Measurements from ENCODE around the gene HPS6. TPM values are rescaled to one million over a fixed set of nuclear protein-coding genes. Genes with fewer than 3 reads are reported as not detected.

HPS6 gene
- total RNA-seq, 1 donor from 2014 or later: 52.6 TPM

DNA sequence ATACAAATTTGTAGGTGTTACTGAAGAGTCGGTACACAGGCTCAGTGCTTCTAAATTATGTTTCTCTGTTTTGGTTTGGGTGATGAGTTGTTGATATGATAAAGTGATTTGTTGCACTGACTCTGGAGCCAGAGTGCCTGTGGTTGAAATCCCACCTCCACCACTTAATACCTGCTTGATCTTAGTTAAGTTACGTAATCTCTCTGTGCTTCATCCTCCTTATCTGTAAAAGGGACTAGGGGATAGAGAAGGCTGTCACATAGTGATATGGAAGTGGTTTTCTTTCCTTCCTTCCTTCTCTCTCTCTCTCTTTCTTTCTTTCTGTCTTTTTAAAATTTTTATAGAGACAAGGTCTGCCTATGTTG, 664 bp upstream of the HPS6 start:
- TF ChIP-seq, protein P1, sequence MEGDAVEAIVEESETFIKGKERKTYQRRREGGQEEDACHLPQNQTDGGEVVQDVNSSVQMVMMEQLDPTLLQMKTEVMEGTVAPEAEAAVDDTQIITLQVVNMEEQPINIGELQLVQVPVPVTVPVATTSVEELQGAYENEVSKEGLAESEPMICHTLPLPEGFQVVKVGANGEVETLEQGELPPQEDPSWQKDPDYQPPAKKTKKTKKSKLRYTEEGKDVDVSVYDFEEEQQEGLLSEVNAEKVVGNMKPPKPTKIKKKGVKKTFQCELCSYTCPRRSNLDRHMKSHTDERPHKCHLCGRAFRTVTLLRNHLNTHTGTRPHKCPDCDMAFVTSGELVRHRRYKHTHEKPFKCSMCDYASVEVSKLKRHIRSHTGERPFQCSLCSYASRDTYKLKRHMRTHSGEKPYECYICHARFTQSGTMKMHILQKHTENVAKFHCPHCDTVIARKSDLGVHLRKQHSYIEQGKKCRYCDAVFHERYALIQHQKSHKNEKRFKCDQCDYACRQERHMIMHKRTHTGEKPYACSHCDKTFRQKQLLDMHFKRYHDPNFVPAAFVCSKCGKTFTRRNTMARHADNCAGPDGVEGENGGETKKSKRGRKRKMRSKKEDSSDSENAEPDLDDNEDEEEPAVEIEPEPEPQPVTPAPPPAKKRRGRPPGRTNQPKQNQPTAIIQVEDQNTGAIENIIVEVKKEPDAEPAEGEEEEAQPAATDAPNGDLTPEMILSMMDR (conservative IDR thresholded peaks at IDR 0.05; ENCODE audit: low read depth, low read length): no peak
- H3K4me3 ChIP-seq (ENCODE audit: low read depth, low read length): peak overlapping the region; percentile 89
- no peak for DNase-seq (ENCODE audit: low read depth)

DNA sequence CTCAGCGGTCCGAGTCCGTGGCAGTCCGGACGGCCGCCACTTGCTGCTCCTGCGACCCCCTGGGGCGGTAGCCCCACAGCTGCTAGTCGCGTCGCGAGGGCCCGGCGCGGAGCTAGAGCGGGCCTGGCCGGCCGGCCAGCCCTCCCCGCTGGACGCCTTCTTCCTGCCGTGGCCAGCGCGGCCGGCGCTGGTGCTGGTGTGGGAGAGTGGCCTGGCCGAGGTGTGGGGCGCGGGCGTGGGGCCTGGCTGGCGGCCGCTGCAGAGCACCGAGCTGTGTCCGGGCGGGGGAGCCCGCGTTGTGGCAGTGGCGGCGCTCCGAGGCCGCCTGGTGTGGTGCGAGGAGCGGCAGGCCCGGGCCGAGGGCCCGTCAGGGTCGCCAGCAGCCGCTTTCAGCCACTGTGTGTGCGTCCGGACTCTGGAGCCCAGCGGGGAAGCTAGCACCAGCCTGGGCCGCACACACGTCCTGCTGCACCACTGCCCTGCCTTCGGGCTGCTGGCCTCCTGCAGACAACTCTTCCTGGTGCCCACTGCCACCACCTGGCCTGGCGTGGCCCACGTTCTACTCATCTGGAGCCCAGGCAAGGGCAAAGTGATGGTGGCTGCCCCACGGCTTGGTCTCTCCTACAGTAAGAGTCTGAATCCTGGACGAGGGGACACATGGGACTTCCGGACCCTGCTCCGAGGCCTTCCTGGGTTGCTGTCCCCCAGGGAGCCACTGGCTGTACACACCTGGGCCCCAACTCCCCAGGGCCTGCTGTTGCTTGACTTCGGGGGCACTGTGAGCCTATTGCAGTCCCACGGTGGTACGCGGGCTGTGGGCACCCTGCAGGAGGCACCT, 631 bp downstream of the HPS6 start:
- DNase-seq (ENCODE audit: low read depth): no peak

DNA sequence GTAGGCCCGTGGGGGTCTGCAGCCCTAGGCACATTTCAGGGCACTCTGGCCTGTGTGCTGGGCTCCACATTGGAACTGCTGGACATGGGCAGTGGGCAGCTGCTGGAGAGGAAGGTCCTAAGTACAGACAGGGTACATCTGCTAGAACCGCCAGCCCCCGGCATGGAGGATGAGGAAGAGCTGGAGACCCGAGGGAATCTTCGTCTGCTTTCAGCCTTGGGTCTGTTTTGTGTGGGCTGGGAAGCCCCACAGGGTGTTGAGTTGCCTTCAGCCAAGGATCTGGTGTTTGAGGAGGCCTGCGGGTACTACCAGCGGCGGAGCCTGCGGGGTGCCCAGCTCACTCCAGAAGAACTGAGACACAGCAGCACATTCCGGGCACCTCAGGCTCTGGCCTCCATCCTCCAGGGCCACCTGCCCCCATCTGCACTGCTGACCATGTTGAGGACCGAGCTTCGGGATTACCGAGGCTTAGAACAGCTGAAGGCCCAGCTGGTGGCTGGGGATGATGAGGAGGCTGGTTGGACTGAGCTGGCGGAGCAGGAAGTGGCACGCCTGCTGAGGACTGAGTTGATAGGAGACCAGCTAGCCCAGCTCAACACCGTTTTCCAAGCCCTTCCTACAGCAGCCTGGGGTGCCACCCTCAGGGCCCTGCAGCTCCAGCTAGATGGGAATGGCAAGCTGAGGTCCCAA, 1.4 kb downstream of the HPS6 start:
- DNase-seq (ENCODE audit: low read depth): no peak
- TF ChIP-seq, protein P1 (conservative IDR thresholded peaks at IDR 0.05; ENCODE audit: low read depth, low read length): no peak
- peak overlapping the region; percentile 89 for H3K4me3 ChIP-seq (ENCODE audit: low read depth, low read length)

More for the DNA sequence above, 631 bp downstream of the HPS6 start:
- TF ChIP-seq, protein P1 (conservative IDR thresholded peaks at IDR 0.05; ENCODE audit: low read depth, low read length): peak; percentile 10
- H3K4me3 ChIP-seq (ENCODE audit: low read depth, low read length): peak overlapping the region; percentile 89

DNA sequence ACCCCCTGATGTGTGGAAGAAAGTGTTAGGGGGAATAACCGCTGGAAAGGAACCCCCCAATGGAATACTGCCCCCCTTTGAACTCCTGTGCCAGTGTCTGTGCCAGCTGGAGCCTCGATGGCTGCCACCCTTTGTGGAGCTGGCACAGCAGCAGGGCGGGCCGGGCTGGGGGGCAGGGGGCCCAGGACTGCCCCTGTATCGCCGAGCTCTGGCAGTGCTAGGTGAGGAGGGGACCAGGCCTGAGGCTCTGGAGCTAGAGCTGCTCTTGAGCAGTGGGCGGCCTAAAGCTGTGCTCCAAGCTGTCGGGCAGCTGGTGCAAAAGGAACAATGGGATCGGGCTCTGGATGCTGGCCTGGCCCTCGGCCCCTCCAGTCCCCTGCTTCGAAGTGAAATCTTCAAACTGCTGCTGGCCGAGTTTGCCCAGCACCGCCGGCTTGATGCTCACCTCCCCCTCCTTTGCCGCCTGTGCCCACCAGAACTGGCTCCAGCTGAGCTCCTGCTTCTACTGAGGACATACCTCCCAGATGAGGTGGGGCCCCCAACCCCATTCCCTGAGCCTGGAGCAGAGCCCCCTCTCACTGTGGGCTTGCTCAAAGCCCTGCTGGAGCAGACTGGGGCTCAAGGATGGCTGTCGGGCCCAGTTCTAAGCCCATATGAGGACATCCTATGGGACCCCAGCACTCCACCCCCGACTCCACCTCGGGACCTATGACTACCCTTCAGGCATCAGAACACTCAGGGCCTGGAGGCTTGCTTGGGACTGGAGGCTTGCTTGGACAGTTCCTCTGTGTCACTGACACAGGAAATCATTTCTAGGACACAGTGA, 2.2 kb downstream of the HPS6 start:
- peak overlapping the region; percentile 89 for H3K4me3 ChIP-seq (ENCODE audit: low read depth, low read length)
- DNase-seq (ENCODE audit: low read depth): no peak
- TF ChIP-seq, protein P1 (conservative IDR thresholded peaks at IDR 0.05; ENCODE audit: low read depth, low read length): no peak

DNA sequence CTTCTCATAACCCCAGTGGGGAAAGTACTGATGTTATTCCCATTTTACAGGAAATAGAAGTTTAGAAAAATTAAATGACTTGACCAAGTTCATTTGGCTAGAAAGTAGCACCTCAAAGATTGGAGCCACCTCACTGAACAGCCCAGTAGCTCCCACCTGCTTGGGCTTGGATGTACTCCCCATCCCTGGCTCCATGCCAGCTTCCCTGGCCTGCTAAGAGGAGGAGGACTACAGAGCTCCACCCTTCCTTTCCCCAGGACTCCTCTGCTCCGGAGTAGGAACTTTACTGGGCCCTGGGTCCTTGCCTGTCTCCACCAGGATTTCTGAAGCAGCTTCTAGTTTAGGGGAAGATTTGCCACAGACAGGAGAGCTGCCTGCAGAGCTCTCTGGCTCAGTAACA, 3.1 kb downstream of the HPS6 start:
- no peak overlapping the region for H3K4me3 ChIP-seq (ENCODE audit: low read depth, low read length)
- TF ChIP-seq, protein P1 (conservative IDR thresholded peaks at IDR 0.05; ENCODE audit: low read depth, low read length): no peak
- no peak for DNase-seq (ENCODE audit: low read depth)

DNA sequence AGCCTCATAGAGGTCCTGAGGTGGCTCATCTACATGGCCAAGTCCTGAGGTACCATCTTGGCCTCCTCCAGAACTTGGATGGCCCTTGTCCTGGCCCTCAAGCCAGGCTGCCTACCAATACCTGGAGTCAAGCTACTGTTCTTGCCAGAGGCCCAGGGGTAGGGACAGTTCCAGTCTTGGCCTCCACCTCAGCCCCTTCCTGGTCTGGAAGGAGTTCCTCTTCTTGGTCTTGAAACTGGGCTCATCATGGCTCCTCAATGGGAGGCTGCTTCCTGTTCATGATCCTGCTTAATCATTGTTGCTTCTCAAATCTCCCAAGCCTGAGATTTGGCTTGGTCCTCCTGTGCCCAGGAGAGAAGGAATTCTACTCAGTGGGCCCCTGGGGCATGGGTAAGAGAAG, 3.9 kb downstream of the HPS6 start:
- H3K4me3 ChIP-seq (ENCODE audit: low read depth, low read length): no peak overlapping the region
- TF ChIP-seq, protein P1 (conservative IDR thresholded peaks at IDR 0.05; ENCODE audit: low read depth, low read length): no peak
- no peak for DNase-seq (ENCODE audit: low read depth)
